Neural cell (in vitro differentiated cells): ENCODE measurements around the gene PRRT1. TPM values are rescaled to one million over a fixed set of nuclear protein-coding genes. Genes with fewer than 3 reads are reported as not detected.

ENCODE experiments used
- H2AFZ ChIP-seq: fragments of 200-600, 300-800 bp; sonication (generic), shearing (Covaris generic); 2 replicates; pipeline ENCODE4 v1.6.0; 2014; ENCODE audit warnings: low read depth, mild to moderate bottlenecking, antibody characterized with exemption, low read length, moderate library complexity
- H3F3A ChIP-seq: fragments of 200-600 bp; shearing (Covaris generic); 2 replicates; pipeline ENCODE4 v1.6.1; 2016; ENCODE audit warnings: mild to moderate bottlenecking, moderate library complexity, mixed read lengths, antibody characterized with exemption, low read length; ENCODE audit not compliant: insufficient read depth, poor library complexity, severe bottlenecking
- H3K27ac ChIP-seq: fragments of 200-600, 300-800 bp; sonication (generic), shearing (Covaris generic); 2 replicates; pipeline ENCODE4 v1.5.1; 2014; ENCODE audit warnings: mild to moderate bottlenecking, low read length, moderate library complexity
- H3K27me3 ChIP-seq: fragments of 300-800, 200-600 bp; sonication (generic), shearing (Covaris generic); 2 replicates; pipeline ENCODE4 v1.6.0; 2014; ENCODE audit warnings: mild to moderate bottlenecking, low read depth, low read length, moderate library complexity; ENCODE audit not compliant: insufficient read depth
- H3K36me3 ChIP-seq: fragments of 300-800, 200-600 bp; sonication (generic), shearing (Covaris generic); 2 replicates; pipeline ENCODE4 v1.5.1; 2014; ENCODE audit warnings: mild to moderate bottlenecking, antibody characterized with exemption, low read length, moderate library complexity; ENCODE audit not compliant: insufficient read depth
- H3K4me2 ChIP-seq: fragments of 300-800, 200-600 bp; sonication (generic), shearing (Covaris generic); 2 replicates; pipeline ENCODE4 v1.6.0; 2014; ENCODE audit warnings: mild to moderate bottlenecking, low read length
- H3K4me3 ChIP-seq: fragments of 300-800, 200-600 bp; sonication (generic), shearing (Covaris generic); 2 replicates; pipeline ENCODE4 v1.5.1; 2014; ENCODE audit warnings: mild to moderate bottlenecking, low read length, moderate library complexity
- H3K79me2 ChIP-seq: fragments of 200-600 bp; shearing (Covaris generic); replicated peaks from 2 replicates; pipeline ENCODE4 v1.6.0; 2014; ENCODE audit warnings: mild to moderate bottlenecking, low read length, moderate library complexity; ENCODE audit not compliant: insufficient read depth
- H3K9ac ChIP-seq: fragments of 300-800, 200-600 bp; sonication (generic), shearing (Covaris generic); 2 replicates; pipeline ENCODE4 v1.6.1; 2016; ENCODE audit warnings: mild to moderate bottlenecking, low read length, mixed read lengths
- H3K9me2 ChIP-seq: fragments of 200-600 bp; shearing (Covaris generic); 2 replicates; pipeline ENCODE4 v1.6.1; 2016; ENCODE audit warnings: mild to moderate bottlenecking, low read length, mixed read lengths; ENCODE audit not compliant: insufficient read depth
- H3K9me3 ChIP-seq: fragments of 200-600, 300-800 bp; sonication (generic), shearing (Covaris generic); 2 replicates; pipeline ENCODE4 v1.6.1; 2016; ENCODE audit warnings: mild to moderate bottlenecking, mixed run types, low read length, moderate library complexity, mixed read lengths
- H4K20me1 ChIP-seq: fragments of 200-600 bp; shearing (Covaris generic); 2 replicates; pipeline ENCODE4 v1.6.1; 2016; ENCODE audit warnings: mild to moderate bottlenecking, mixed run types; ENCODE audit not compliant: insufficient read depth
- CTCF ChIP-seq: fragments of 450-650 bp; IDR thresholded peaks from 2 replicates; pipeline ENCODE4 v1.5.1; 2014; ENCODE audit warnings: antibody characterized with exemption, mild to moderate bottlenecking, moderate library complexity; ENCODE audit not compliant: poor library complexity, severe bottlenecking
- EP300 ChIP-seq: fragments of 450-650 bp; conservative IDR thresholded peaks from 2 replicates; pipeline ENCODE4 v1.6.1; 2014; ENCODE audit warnings: antibody characterized with exemption, mild to moderate bottlenecking, moderate library complexity; ENCODE audit not compliant: poor library complexity, severe bottlenecking
- EZH2 ChIP-seq: fragments of 200-600, 300-800 bp; shearing (Covaris generic), sonication (generic); IDR thresholded peaks from 2 replicates; pipeline ENCODE4 v1.6.1; 2014; ENCODE audit warnings: antibody characterized with exemption, low read length, borderline replicate concordance, mild to moderate bottlenecking; ENCODE audit not compliant: insufficient read depth, poor library complexity, severe bottlenecking
- MXI1 ChIP-seq: fragments of 450-650 bp; conservative IDR thresholded peaks from 2 replicates; pipeline ENCODE4 v1.6.1; 2014; ENCODE audit warnings: antibody characterized with exemption, mild to moderate bottlenecking; ENCODE audit not compliant: poor library complexity, severe bottlenecking
- POLR2AphosphoS5 ChIP-seq: IDR thresholded peaks from 2 replicates; pipeline ENCODE4 v1.6.1; 2012
- RAD21 ChIP-seq: fragments of 450-650 bp; conservative IDR thresholded peaks from 2 replicates; pipeline ENCODE4 v1.6.1; 2014; ENCODE audit warnings: antibody characterized with exemption, mild to moderate bottlenecking, moderate library complexity
- REST ChIP-seq: IDR thresholded peaks from 2 replicates; pipeline ENCODE4 v1.6.1; 2012; ENCODE audit warnings: borderline replicate concordance
- SMC3 ChIP-seq: fragments of 450-650 bp; conservative IDR thresholded peaks from 2 replicates; pipeline ENCODE4 v1.6.1; 2014; ENCODE audit warnings: antibody characterized with exemption, mild to moderate bottlenecking, moderate library complexity; ENCODE audit not compliant: poor library complexity
- TAF1 ChIP-seq: IDR thresholded peaks from 2 replicates; pipeline ENCODE4 v1.6.1; 2012; ENCODE audit warnings: low read depth
- polyA plus RNA-seq: library from polyadenylated mRNA; depleted of rRNA; stranded (reverse); fragments of >200 nt; gene quantifications from 2 replicates; pipeline ENCODE4 v1.2.3, GENCODE V29; 2014

PRRT1 gene
- polyA plus RNA-seq, 1 donor from 2014 or later, result 0.22 TPM

- H3K36me3 ChIP-seq, result no peaks in the 10 kb centered on the region
- H3K27ac ChIP-seq, result peak overlapping the region; percentile 98
- no peaks in the 10 kb centered on the region for H3K9me3 ChIP-seq
- H3K9me2 ChIP-seq, result no peaks in the 10 kb centered on the region
- peak overlapping the region; percentile 91 for H3K4me2 ChIP-seq
- no peaks in the 10 kb centered on the region for H3K27me3 ChIP-seq
- H3K79me2 ChIP-seq, result peaks cover 25% of the 10 kb centered on the region
- no peaks in the 10 kb centered on the region for H3F3A ChIP-seq
- H2AFZ ChIP-seq, result no peak overlapping the region
- H4K20me1 ChIP-seq, result no peaks in the 10 kb centered on the region
- TF ChIP-seq TAF1 (no peak), MXI1 (no peak), POLR2AphosphoS5 (no peak), CTCF (no peak), EZH2 (no peak), REST (no peak), SMC3 (no peak), EP300 (no peak), RAD21 (no peak)
- H3K9ac ChIP-seq, result peak overlapping the region; percentile 94
- H3K4me3 ChIP-seq, result peak overlapping the region; percentile 89
Measured at GRCh38 chr6:32127409-32127716, 24.4 kb downstream of the PRRT1 start.

- peak overlapping the region; percentile 91 for H3K4me2 ChIP-seq
- H3K36me3 ChIP-seq, result no peaks in the 10 kb centered on the region
- H3K4me3 ChIP-seq, result peak overlapping the region; percentile 89
- no peaks in the 10 kb centered on the region for H3K9me2 ChIP-seq
- peak overlapping the region; percentile 94 for H3K9ac ChIP-seq
- no peaks in the 10 kb centered on the region for H3K27me3 ChIP-seq
- H3K9me3 ChIP-seq, result no peaks in the 10 kb centered on the region
- no peaks in the 10 kb centered on the region for H3F3A ChIP-seq
- peaks cover 25% of the 10 kb centered on the region for H3K79me2 ChIP-seq
- TF ChIP-seq POLR2AphosphoS5 (no peak), REST (no peak)
- H4K20me1 ChIP-seq, result no peaks in the 10 kb centered on the region
- peak overlapping the region; percentile 98 for H3K27ac ChIP-seq
- no peak overlapping the region for H2AFZ ChIP-seq
Measured at GRCh38 chr6:32126880-32127279, 24.9 kb downstream of the PRRT1 start.
